ENCODE data around the gene TESK1. TPM values are rescaled to one million over a fixed set of nuclear protein-coding genes. Genes with fewer than 3 reads are reported as not detected.
A peak's percentile ranks its signal among the peaks of the same experiment; 100 is the strongest.

The TESK1 gene
- polyA plus RNA-seq, 2 of the 4 experiments (the other 2 are of a cell fraction), result 16.5 to 33.0 TPM

- H3K4me3 ChIP-seq, result no peak overlapping the region
- DNase-seq (ENCODE audit: low read depth in 1 of 2, low spot score in 1 of 2) (no peak), ATAC-seq (no peak), FAIRE-seq (no peak)
- no peak overlapping the region for H3K27ac ChIP-seq
- WGBS (ENCODE audit: missing lambda C conversion rate), result 91% methylated on average over 4 of the region's 4 CpGs
- H3K4me2 ChIP-seq, result no peak overlapping the region
- no peaks in the 10 kb centered on the region for H3K4me1 ChIP-seq
- TF ChIP-seq RCOR1 (IDR thresholded peaks at IDR 0.05; ENCODE audit: low read depth, low read length), result no peak
- 0 out of 5 replicates have a peak, but pooled peaks of 1 of the 2 experiments have one; percentile 3 for TF ChIP-seq RAD21 (conservative IDR thresholded peaks at IDR 0.05 in 1 of 2, IDR thresholded peaks at IDR 0.05 in 1 of 2)
- CTCF ChIA-PET, result interaction anchor here (1.1 to 2.5 kb wide), 4 partner anchors 9 to 85 kb away, joined by 3 to 10 read pairs (median 6); no protein-coding TSS in a partner anchor
- POLR2A ChIA-PET, result no interaction called here
- no peaks in the 10 kb centered on the region for H3K9me3 ChIP-seq
Observed at GRCh38 chr9:35568196-35568595, 36.9 kb upstream of the TESK1 start.

- CTCF ChIA-PET, result interaction anchor here (1.8 to 2.5 kb wide), 3 partner anchors 10 to 86 kb away, joined by 5 to 10 read pairs (median 8); no protein-coding TSS in a partner anchor
- WGBS (ENCODE audit: missing lambda C conversion rate), result 91% methylated on average over 5 of the region's 5 CpGs
- H3K4me1 ChIP-seq, result no peaks in the 10 kb centered on the region
- no peak overlapping the region for H3K4me3 ChIP-seq
- H3K27ac ChIP-seq, result no peak overlapping the region
- POLR2A ChIA-PET, result no interaction called here
- H3K4me2 ChIP-seq, result no peak overlapping the region
- ATAC-seq (no peak; a peak in 1 of 6 replicates), DNase-seq (ENCODE audit: low read depth in 1 of 2, low spot score in 1 of 2) (no peak), FAIRE-seq (no peak)
- no peaks in the 10 kb centered on the region for H3K9me3 ChIP-seq
- no peak for TF ChIP-seq NPAS2 (CRISPR knock-in tag; IDR thresholded peaks at IDR 0.05; ENCODE audit: borderline replicate concordance)
- TF ChIP-seq JUNB (IDR thresholded peaks at IDR 0.05), result no peak
- no peak for TF ChIP-seq ESRRA (IDR thresholded peaks at IDR 0.05; ENCODE audit: borderline replicate concordance, low read length)
- no peak for TF ChIP-seq HDAC2 (IDR thresholded peaks at IDR 0.05)
- TF ChIP-seq HOXB5 (CRISPR knock-in tag; IDR thresholded peaks at IDR 0.05), result no peak
- TF ChIP-seq CHD4 (IDR thresholded peaks at IDR 0.05; ENCODE audit: borderline replicate concordance), result no peak
- TF ChIP-seq, protein P1, sequence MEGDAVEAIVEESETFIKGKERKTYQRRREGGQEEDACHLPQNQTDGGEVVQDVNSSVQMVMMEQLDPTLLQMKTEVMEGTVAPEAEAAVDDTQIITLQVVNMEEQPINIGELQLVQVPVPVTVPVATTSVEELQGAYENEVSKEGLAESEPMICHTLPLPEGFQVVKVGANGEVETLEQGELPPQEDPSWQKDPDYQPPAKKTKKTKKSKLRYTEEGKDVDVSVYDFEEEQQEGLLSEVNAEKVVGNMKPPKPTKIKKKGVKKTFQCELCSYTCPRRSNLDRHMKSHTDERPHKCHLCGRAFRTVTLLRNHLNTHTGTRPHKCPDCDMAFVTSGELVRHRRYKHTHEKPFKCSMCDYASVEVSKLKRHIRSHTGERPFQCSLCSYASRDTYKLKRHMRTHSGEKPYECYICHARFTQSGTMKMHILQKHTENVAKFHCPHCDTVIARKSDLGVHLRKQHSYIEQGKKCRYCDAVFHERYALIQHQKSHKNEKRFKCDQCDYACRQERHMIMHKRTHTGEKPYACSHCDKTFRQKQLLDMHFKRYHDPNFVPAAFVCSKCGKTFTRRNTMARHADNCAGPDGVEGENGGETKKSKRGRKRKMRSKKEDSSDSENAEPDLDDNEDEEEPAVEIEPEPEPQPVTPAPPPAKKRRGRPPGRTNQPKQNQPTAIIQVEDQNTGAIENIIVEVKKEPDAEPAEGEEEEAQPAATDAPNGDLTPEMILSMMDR (IDR thresholded peaks at IDR 0.05), result no peak
- TF ChIP-seq RARB (CRISPR knock-in tag; IDR thresholded peaks at IDR 0.05), result no peak
- no peak for TF ChIP-seq HOXA7 (CRISPR knock-in tag; IDR thresholded peaks at IDR 0.05)
- TF ChIP-seq CEBPB (IDR thresholded peaks at IDR 0.05), result no peak
- no peak for TF ChIP-seq ZNF302 (CRISPR knock-in tag; IDR thresholded peaks at IDR 0.05)
Observed at GRCh38 chr9:35569206-35569605, 35.9 kb upstream of the TESK1 start.

- ChIA-PET POLR2A (no interaction called here), CTCF (interaction anchor here (1.0 to 2.9 kb wide), 2 partner anchors 12 to 17 kb away, joined by 3 to 13 read pairs; no protein-coding TSS in a partner anchor)
- H3K4me2 ChIP-seq, result no peak overlapping the region
- ATAC-seq, result no peak
- TF ChIP-seq, protein P2, sequence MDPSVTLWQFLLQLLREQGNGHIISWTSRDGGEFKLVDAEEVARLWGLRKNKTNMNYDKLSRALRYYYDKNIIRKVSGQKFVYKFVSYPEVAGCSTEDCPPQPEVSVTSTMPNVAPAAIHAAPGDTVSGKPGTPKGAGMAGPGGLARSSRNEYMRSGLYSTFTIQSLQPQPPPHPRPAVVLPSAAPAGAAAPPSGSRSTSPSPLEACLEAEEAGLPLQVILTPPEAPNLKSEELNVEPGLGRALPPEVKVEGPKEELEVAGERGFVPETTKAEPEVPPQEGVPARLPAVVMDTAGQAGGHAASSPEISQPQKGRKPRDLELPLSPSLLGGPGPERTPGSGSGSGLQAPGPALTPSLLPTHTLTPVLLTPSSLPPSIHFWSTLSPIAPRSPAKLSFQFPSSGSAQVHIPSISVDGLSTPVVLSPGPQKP (IDR thresholded peaks at IDR 0.05; ENCODE audit: low read depth, low read length), result no peak
- TF ChIP-seq ZNF302 (CRISPR knock-in tag; IDR thresholded peaks at IDR 0.05) (no peak), RFX5 (IDR thresholded peaks at IDR 0.05) (no peak), JUN (IDR thresholded peaks at IDR 0.05) (no peak), RAD21 (conservative IDR thresholded peaks at IDR 0.05 in 1 of 2, IDR thresholded peaks at IDR 0.05 in 1 of 2) (no peak), FOXS1 (CRISPR knock-in tag; IDR thresholded peaks at IDR 0.05) (no peak), CBX2 (IDR thresholded peaks at IDR 0.05; ENCODE audit: borderline replicate concordance, low read depth) (no peak), RCOR1 (IDR thresholded peaks at IDR 0.05; ENCODE audit: low read depth, low read length) (no peak), EHF (CRISPR knock-in tag; IDR thresholded peaks at IDR 0.05) (no peak), ZFP36 (IDR thresholded peaks at IDR 0.05; ENCODE audit: borderline replicate concordance, partially characterized antibody) (no peak), E2F6 (IDR thresholded peaks at IDR 0.05; ENCODE audit: borderline replicate concordance, low read depth) (no peak), REST (IDR thresholded peaks at IDR 0.05) (no peak), CHD2 (IDR thresholded peaks at IDR 0.05; ENCODE audit: low read length, partially characterized antibody) (no peak), EP300 (IDR thresholded peaks at IDR 0.05) (no peak)
- TF ChIP-seq, protein P3, sequence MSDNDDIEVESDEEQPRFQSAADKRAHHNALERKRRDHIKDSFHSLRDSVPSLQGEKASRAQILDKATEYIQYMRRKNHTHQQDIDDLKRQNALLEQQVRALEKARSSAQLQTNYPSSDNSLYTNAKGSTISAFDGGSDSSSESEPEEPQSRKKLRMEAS (IDR thresholded peaks at IDR 0.05), result no peak
- H3K9me3 ChIP-seq, result no peaks in the 10 kb centered on the region
- no peak overlapping the region for H3K27ac ChIP-seq
- no peaks in the 10 kb centered on the region for H3K4me1 ChIP-seq
- H3K4me3 ChIP-seq, result no peak overlapping the region
- FAIRE-seq, result no peak
- 76% methylated on average over 6 of the region's 6 CpGs for WGBS (ENCODE audit: missing lambda C conversion rate)
- DNase-seq (ENCODE audit: low read depth in 1 of 2, low spot score in 1 of 2), result no peak
Observed at GRCh38 chr9:35570709-35571504, 34.2 kb upstream of the TESK1 start.

Measured in A549 (cell line).